HG02943 (cell line): Measurements from ENCODE around the gene DRD2.

Experiments used
- ATAC-seq: cut with Tn5 transposase; IDR thresholded peaks from one replicate; pipeline ENCODE4 v1.9.1; 2021; ENCODE audit warnings: mild to moderate bottlenecking, low read depth, moderate library complexity; ENCODE audit not compliant: unreplicated experiment

Gene DRD2

DNA sequence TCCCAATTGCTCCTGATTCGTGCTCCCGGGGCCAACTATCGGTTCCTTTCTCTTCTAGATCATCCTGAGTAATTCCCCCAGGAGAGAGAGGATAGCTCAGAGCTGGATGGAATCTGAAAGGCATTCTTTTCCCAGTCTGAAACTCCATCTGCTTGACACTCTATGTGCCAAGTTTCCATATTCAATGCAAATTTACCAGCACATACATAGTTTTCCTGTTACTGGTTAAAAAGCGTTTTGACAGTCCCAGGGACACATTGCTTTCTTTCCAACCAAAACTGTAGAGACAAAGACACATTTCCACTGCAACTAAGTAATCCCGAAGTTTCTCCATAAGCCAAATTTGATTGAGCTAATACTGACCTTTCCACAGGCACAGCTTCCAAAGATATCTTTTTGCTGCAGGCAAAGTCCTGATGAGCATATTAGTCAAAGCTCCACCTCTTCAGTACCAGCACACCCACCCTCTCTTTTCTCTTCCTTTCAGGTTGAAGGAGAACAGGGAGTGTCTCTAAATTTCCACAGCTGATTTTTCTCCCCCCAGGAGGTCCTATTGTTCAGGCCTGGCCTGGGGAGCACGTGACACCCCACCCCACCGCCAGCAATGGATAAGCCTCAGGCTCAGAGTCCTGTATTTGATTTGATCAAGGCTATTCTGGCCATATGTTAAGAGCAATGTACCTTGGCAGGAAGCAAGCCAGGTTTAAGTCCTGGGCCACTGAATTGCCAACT is 97.4 kb downstream of the DRD2 start:
- ATAC-seq, result no peak

DNA sequence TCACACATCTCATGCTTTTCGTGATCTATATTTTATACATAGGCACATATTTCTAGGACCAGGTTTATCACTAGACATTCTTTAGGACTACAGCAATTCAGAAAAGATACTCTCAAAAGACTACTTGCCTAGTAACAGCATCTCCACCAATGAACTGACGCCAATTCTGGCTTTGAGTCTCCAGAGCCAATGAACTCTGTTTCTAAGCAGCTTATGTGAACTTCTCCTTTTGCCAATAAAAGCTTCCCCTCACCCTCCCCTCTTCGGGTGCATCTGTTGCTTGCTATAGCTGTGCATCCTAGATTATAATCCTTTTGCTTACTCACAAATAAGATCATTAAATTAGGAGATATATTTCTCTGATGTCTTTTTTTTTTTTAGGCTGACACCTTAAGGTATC is 99.0 kb downstream of the DRD2 start:
- no peak for ATAC-seq

DNA sequence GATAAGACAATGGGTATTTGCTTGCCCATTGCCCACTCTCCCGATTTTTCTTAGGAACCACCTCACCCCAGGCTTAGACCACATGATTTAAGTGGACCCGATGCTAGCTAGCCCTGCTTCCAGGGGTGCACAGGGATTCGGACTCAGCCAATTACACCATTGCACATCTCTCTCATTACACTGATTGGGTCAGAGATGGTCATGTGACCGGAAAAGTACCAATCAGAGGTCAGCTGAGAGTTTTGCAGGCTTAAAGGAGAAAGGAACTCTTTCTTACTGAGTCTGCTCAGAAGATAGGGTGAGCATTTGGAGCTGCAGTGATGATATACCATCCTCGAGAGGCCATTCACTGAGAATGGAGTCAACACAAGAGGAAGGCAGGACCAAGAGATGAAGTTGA is 99.8 kb downstream of the DRD2 start:
- ATAC-seq, result no peak

DNA sequence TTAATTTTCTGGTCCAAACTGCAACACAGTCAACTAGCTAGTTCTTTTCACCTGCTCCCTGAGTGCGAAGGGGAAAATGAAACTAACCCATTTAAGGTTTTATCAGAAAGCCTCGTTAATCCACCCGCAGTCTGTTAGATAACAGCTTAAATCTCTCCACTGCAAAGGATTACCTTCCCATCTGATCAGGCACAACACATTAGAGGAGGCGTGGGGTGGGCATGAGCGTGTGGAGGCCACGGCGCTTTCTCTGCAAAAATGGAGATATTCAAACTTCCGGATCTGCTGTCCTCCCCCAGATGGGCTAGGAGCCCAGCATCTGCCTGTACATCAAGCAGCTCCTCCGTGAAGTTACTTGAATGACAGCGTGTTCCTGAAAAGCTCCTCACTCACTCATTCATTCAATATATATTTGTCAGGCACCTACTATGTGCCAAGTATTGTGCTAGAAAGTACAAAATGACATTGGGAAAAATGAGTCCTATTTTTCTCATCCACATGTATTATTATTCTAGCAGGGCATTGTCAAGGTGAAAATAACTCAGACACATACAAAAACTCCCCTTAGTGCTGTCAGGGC is 101.1 kb downstream of the DRD2 start:
- ATAC-seq, result no peak

DNA sequence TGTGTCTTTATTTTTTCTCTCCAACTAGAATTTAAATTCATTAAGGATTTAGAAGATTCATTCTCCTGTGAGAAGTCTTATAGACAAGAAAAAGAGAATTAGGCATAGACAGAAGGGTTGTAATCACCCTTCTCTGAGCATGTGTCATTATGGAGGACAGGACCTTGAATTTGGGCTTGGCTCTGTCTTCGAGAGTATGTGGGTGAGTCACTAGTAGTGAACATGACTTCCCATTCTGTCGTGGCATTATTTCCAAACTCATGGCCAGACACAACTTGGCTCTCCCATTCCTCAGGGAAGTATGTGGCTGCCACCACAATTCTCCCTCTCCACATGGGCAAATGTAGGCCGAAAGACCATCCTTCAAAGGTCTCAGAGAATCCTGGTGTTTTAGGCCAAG is 101.9 kb downstream of the DRD2 start:
- ATAC-seq, result no peak

DNA sequence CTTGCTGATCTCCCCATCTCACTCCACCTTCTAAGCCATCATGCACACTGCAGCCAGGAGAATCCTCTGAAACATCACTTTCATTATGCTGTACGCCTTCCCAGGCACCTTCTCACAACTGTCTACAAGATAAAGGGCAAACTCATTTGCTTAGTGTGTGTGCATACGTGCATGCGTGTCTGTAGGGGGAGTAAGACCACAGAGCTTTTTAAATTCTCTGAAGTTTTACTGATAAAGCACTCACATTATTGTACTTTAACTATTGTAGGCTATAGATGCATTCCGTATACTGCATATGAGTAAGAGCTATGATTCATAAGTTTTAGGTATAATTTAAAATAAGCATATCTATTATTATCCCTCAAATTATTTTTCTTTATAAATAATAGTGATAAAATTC is 102.9 kb downstream of the DRD2 start:
- ATAC-seq, result no peak

GRCh38 chr11:113370634-113371033 is 104.6 kb downstream of the DRD2 start:
- no peak for ATAC-seq

DNA sequence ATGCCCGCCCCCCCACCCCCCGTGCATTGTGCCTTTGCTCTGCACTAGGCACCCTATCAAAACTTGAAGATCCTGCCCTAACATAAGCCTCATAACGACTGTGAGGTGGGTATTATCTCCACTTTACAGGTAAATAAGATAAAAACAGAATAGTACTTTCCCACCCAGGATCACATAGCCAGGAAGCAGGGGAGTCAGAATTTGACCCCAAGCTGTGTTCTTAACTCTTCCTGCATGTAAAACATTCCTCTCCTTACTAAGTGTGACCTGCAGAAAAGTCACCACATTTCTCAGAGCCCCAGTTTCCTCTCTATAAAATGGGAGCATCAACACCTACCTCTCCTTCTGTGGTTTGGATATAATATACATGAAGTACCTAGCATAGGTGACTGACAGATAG is 105.8 kb downstream of the DRD2 start:
- no peak for ATAC-seq

GRCh38 chr11:113365895-113366294 is 109.3 kb downstream of the DRD2 start:
- no peak for ATAC-seq

- no peak for ATAC-seq
These were observed 111.1 kb downstream of the DRD2 start for GRCh38 chr11:113363996-113364641.

DNA sequence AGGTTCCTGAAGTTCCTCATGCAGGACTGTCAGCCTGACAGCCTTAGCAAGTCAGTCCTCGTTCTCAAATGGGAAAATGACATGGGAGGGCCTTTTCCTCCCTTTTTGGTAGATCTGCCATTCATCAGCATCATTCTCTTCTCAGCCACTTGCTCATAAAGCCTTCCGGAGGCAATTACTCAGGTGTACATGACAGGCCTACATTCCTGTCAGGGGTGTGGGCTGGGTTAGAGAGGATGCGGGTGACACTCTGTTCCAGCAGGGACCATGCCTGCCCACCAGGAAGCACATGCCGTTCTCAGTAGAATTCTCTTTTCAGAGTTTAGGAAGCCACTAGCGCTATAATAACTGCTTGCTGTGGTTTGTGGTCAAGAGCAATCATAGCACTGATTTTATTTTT is 111.8 kb downstream of the DRD2 start:
- no peak for ATAC-seq
